Stimulated activated CD8-positive, alpha-beta memory T cell treated with anti-CD3 and anti-CD28 coated beads, Interleukin-15, amount 100 ng/mL, for 1 hour (primary cell): Measurements from ENCODE around the gene EML4.
A peak's percentile ranks its signal among the peaks of the same experiment; 100 is the strongest.
"Not testable (repeated sequence)": the region's sequence is repeated elsewhere in the genome, so short reads cannot be mapped to it uniquely, and the experiment has no call there.

Source experiments
- DNase-seq: peaks from one replicate; pipeline ENCODE4 v3.0.0-alpha.2; 2020; ENCODE audit warnings: low read depth

The EML4 gene

GRCh38 chr2:42353792-42354429 lies 184.8 kb downstream of the EML4 start:
- no peak for DNase-seq

GRCh38 chr2:42359304-42359964 lies 190.3 kb downstream of the EML4 start:
- DNase-seq, result no peak

DNA sequence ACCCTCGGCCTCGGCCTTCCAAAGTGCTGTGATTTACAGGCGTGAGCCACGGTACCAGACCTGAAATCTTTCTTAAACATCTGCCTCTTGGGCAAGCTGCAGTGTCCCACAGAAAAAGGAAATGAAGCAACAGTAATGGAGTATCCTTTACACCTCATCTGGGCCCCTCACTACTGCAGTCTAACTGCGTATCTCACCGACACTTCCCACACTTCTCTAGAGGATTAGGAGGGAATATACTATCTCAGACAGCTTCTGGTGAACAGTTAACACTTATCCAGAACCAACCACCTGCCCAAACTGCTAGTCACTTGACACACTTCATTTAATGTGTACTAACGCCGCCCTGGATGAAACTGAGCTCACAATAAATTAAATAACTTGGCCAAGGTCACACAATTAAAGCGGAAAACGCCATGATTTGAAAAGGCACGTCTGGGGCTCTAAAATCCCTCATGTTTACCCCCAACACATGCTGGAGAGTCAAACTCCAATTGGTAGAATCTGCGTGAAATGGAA lies 190.9 kb downstream of the EML4 start:
- DNase-seq, result no peak

GRCh38 chr2:42360493-42360889 lies 191.3 kb downstream of the EML4 start:
- DNase-seq, result no peak

DNA sequence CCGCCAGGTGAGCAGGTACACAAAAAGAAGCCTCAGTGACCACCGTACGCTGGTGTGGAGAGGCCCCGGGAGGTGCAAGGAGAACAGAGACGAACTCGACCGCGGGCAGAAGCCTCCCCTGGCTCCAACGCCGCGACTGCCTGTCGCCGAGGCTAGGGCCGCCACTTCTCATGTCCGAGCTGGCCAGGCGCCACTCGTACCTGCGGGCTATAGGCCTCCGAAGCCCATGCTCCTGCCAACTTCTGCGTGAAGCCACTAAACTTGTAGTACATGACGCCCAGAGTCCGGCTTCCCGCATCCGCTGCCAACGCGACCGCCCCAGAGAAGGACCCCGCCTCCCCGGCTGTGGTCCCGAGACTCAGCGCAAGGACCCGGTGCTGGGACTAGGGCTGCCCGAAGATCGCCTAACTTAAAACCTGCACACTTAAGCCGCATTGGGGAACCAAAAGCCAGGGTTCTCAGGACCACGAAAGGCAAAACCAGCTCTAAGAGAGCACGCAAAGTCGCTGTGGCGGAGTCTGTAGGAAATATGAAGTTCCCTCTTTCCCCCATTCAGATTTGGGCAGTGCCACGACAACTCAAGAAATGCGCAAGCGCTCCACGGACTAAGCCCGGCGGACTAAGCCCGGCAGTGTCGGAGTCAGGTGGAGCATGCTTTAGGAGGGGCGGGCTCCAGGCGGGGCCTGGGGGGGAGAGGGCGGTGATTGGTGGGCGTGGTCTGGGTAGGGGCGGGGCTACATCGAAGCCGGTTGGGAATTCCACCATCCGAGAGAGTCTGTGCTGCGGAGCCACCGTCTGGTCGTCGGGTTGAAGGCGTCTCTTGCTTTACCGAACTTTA lies 192.0 kb downstream of the EML4 start, which contains the start of gene COX7A2L:
TSS of gene COX7A2L (minus strand) at position 328 of the 838 bp plus-strand sequence. CDS start at position 272, 56 bp downstream.
- peak; percentile 95 for DNase-seq

- DNase-seq, result no peak
Observed at GRCh38 chr2:42361728-42362283, 192.7 kb downstream of the EML4 start.

DNA sequence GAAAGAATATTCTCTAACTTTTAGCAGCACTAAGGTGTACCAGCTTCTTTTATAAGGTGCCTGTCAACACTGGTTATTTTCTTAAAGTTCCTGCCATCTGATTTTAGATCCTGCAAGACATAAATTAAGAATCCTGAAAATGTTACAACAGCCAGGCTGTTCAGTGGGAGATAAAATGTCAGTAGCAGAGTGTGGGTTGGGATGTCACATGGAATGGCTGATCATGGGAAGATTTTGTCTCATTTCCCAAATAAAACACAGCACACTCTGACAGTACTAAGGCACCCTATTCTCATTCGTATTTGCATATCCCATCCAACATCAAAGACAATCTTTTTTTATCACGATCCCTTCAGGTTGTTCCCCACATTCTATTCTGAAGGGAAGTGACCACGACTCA lies 194.3 kb downstream of the EML4 start:
- DNase-seq, result no peak

- no peak for DNase-seq
Observed at GRCh38 chr2:42364658-42365057, 195.5 kb downstream of the EML4 start.

GRCh38 chr2:42366411-42366810 lies 197.3 kb downstream of the EML4 start:
- no peak for DNase-seq

DNA sequence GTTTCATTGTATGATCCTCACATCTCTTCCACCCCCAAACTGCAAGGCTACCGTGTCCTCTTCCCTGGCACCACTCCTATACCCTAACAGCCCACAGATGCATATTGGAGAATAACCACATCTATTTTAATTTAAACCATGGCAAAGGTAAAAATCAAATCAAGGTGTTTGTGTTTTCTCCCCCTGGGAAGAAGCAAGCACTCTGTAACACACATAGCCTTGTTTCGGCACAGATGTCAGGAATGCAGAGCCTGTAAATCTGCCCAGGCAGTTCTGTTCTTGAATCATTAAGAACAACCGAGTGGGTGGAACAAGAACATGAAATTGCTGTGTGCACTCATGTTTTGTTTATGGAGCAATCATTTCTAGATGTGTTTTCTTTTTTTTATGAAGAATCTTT lies 198.7 kb downstream of the EML4 start:
- no peak for DNase-seq

DNA sequence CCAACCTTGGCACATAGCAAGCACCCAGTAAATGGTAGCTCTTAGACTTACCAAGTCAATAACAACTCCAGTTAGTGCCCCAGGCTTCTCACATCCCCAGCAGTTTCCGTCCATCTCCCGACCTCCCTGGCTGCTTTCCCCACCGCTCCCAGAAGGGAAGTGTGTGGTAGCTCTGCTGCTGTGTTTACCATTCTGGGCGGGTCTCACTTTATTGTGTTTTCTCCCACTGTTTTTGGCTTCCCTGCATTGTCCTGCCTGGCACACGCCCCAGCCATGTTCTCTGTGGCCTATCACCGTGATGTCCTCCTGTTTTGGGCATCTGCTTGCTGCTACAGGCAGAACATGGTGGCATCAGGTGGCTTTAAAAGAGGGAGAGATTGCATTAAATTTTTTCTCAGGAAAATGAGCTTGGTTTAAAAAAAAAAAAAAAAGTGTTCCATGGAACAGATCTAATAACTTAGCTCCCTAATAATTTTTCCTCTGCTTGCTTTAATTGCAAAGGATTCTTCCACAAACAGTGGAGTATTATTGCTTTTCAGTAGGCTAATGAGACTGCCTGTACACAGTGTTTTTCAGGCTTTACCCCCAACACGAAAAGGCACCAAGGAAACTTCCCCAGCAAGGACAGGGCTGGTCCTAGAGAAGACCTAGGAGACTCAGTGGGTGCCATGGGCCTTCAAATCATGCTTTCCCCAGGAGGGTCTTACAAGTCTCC lies 199.8 kb downstream of the EML4 start:
- no peak for DNase-seq

- no peak for DNase-seq
Observed at GRCh38 chr2:42369532-42370229, 200.5 kb downstream of the EML4 start.

DNA sequence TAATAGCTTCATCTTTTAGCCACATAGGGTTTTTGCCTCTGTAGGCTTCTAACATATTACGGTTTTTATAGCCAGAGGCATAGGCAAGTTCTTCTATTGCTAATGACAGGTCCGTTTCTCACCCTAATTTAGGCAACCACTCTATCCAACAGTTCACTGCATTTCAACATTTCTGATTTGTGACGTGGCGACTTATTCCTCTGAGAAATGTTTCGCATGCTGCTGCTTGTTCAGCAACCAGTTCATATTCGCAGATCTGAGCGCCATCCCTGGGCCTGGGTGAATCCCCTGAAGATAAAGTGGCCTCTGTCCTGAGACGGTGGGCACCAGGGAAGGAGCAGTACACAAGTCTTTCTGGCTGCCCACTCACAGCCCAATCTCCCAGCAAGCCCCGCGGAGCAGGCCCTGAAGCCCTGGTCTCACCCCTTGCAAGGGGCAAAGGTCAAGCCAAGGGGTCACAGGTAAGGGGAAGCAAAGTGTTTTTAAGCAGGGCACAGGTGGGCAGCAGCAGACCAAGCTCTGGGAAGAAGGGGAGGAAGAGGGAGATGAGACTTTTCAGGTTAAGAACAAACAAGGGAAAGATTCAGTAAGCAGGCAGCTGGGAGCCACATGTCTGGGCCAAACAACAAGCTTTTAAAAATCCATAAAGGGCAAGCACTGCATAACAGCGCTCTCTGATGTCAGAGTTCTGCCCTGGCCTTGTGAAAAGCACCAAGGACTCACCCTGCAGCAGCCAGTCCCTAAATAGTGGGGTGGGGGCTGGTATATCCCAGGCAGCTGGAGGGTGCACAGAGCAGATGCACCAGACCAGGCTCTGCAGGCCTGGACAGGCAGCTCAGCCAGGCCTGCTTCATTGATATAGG lies 202.7 kb downstream of the EML4 start:
- DNase-seq, result no peak

GRCh38 chr2:42372474-42373200 lies 203.5 kb downstream of the EML4 start:
- DNase-seq, result no peak

DNA sequence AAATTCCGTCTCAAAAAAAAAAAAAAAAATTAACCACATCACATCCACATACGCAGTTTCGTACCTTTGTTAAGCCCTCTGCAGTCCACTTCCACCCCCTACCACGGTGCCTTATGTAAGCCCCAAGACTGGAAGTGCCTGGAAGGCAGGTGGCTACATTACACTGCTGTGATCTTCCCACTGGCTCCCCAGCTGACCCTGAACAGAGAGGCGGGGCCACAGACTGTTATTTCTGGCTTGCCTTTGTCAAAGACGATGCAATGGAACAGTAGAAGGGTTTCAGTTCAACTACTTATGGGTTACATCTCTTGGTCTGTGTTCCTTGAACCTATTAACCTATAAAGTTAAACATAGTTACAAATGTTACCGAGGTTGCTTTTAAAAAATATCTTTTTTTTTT lies 207.6 kb downstream of the EML4 start:
- DNase-seq, result no peak

GRCh38 chr2:42378415-42378814 lies 209.3 kb downstream of the EML4 start:
- no peak for DNase-seq

DNA sequence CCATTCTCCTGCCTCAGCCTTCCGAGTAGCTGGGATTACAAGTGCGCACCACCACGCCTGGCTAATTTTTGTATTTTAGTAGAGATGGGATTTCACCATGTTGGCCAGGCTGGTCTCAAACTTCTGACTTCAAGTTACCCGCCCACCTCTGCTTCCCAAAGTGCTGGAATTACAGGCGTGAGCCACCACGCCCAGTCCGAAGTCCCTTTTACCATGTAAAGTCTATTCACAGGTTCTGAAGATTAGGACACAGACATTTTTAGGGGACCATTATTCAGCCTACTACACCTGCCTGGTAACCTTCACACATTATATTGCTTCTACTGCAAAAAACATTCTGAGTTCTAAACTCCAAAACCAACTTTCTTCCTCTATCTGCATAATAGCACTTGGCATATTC lies 210.9 kb downstream of the EML4 start:
- DNase-seq, result not testable (repeated sequence)

DNA sequence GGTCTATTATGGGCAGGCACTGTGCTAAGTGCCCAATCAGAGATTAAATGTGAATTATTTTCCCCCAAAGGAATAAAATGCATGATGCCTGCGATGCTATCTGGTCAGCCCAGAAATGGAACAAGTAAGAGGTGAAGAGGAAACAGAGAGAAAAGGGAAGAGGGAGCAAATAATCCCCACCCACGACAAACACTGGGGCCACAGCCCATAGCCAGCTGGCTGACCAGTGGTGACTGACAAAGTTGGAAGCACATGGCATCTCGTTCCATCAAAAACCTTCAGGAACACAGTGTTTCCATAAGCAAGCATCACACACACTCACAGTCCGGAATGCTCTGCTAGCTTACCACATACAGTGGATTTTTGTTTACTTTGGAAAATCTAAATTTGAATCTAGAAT lies 213.0 kb downstream of the EML4 start:
- DNase-seq, result no peak
